ENCODE measurements around the gene GALNT11. TPM values are rescaled to one million over a fixed set of nuclear protein-coding genes. Genes with fewer than 3 reads are reported as not detected.

Gene GALNT11
- total and polyA plus RNA-seq, 2 of the 4 experiments (the other 2 are of a cell fraction) = 24.4 to 29.3 TPM

- no peaks in the 10 kb centered on the region for H4K20me1 ChIP-seq (ENCODE audit: insufficient read depth, low read length)
- intact Hi-C loops (cut with micrococcal nuclease) (no loop called here), dilution Hi-C loops (cut with HindIII; ENCODE audit: low sequenced_read_pairs, unreplicated experiment) (no loop called here), in situ Hi-C loops (cut with MboI; ENCODE audit: low sequenced_read_pairs) (no loop called here)
- ATAC-seq (ENCODE audit: low read depth) (no peak), DNase-seq (peak; percentile 8)
- WGBS, 2 experiments (ENCODE audit: extremely low coverage in 2 of 2, insufficient read length in 1 of 2) = 100% methylated on average over 1 of the region's 6 CpGs; no CpG with 5 or more reads in 1 of the 2 experiments
- H4K8ac ChIP-seq (ENCODE audit: low read depth in 2 of 2, low read length in 2 of 2) = no peak overlapping the region
- H3K36me3 ChIP-seq (ENCODE audit: control insufficient read depth, insufficient read depth, low read length) = peaks cover 37% of the 10 kb centered on the region
- H2AK5ac ChIP-seq (ENCODE audit: low read depth, low read length) = no peak overlapping the region
- H3K56ac ChIP-seq (ENCODE audit: extremely low read depth, insufficient read depth, low read length) = no peak overlapping the region
- H3K4me3 ChIP-seq (ENCODE audit: insufficient read depth, low read depth, low read length) = no peak overlapping the region
- H2AK9ac ChIP-seq (replicated peaks; ENCODE audit: low read depth, low read length, poor library complexity) = no peak overlapping the region
- H2BK20ac ChIP-seq (ENCODE audit: low read depth, low read length) = no peak overlapping the region
- TF ChIP-seq RFX5 (IDR thresholded peaks at IDR 0.05; ENCODE audit: low read depth, low read length) = no peak
- no peak for TF ChIP-seq CEBPB (IDR thresholded peaks at IDR 0.05; ENCODE audit: low read depth, low read length)
- TF ChIP-seq RCOR1 (IDR thresholded peaks at IDR 0.05; ENCODE audit: insufficient replicate concordance, low read length) = no peak
- TF ChIP-seq MAZ (IDR thresholded peaks at IDR 0.05; ENCODE audit: borderline replicate concordance, low read depth, low read length) = no peak
- no peak overlapping the region for H3K18ac ChIP-seq (ENCODE audit: low read depth, low read length)
- no peak overlapping the region for H4K91ac ChIP-seq (ENCODE audit: insufficient read depth, low read depth, low read length)
- no peak overlapping the region for H4K5ac ChIP-seq (ENCODE audit: low read depth, low read length)
- H3K9ac ChIP-seq (ENCODE audit: low read depth, low read length) = no peak overlapping the region
- BruUV-seq (replicated peaks) = no TSS peak
- no peak overlapping the region for H2AFZ ChIP-seq (replicated peaks; ENCODE audit: low read length, poor library complexity)
- ChIA-PET POLR2A (ENCODE audit: unreplicated experiment) (no interaction called here), CTCF (no interaction called here)
- H2BK15ac ChIP-seq (ENCODE audit: low read depth, low read length) = no peak overlapping the region
- H3K9me1 ChIP-seq (ENCODE audit: insufficient read depth, low read length) = no peaks in the 10 kb centered on the region
- H3K9me3 ChIP-seq (ENCODE audit: control insufficient read depth, insufficient read depth, low read length) = no peaks in the 10 kb centered on the region
- no peaks in the 10 kb centered on the region for H3K4me1 ChIP-seq (ENCODE audit: control insufficient read depth, insufficient read depth, low read length)
- no peak overlapping the region for H3K4me2 ChIP-seq (ENCODE audit: low read depth, low read length)
- no peak overlapping the region for H3K27ac ChIP-seq (ENCODE audit: insufficient read depth, low read length)
- H3K23ac ChIP-seq (ENCODE audit: low read depth, low read length) = no peak overlapping the region
- no peak overlapping the region for H3K4ac ChIP-seq (ENCODE audit: low read depth, low read length)
- H3K27me3 ChIP-seq (ENCODE audit: control insufficient read depth, insufficient read depth, low read length) = no peaks in the 10 kb centered on the region
- H3K79me1 ChIP-seq (ENCODE audit: low read depth in 1 of 2, low read length in 2 of 2) = peaks cover 0 to 2% of the 10 kb centered on the region in 2 experiments; a peak in 1 of 4 replicates
- H2BK5ac ChIP-seq (ENCODE audit: low read depth, low read length, poor library complexity, severe bottlenecking) = no peak overlapping the region
- no peak overlapping the region for H3K14ac ChIP-seq (replicated peaks; ENCODE audit: low read depth, low read length)
- H2BK120ac ChIP-seq (ENCODE audit: low read depth, low read length) = no peak overlapping the region
These were observed 94.7 kb downstream of the GALNT11 start for GRCh38 chr7:152120210-152120609.

Measured in IMR-90 (cell line).